ENCODE results near the gene IL1RAPL1. TPM values are rescaled to one million over a fixed set of nuclear protein-coding genes. Genes with fewer than 3 reads are reported as not detected.

The IL1RAPL1 gene
- polyA plus RNA-seq, 4 donors: 2.2 to 6.0 (median 2.4) TPM

- DNase-seq (ENCODE audit: low read depth in 4 of 4, low spot score in 3 of 4): no peak
These were observed 900.5 kb downstream of the IL1RAPL1 start for GRCh38 chrX:29487714-29488113.

- no peak for DNase-seq (ENCODE audit: low read depth in 4 of 4, low spot score in 3 of 4)
These were observed 901.7 kb downstream of the IL1RAPL1 start for GRCh38 chrX:29488919-29489318.

GRCh38 chrX:29490606-29491005 lies 903.4 kb downstream of the IL1RAPL1 start:
- DNase-seq (ENCODE audit: low read depth in 4 of 4, low spot score in 3 of 4): no peak

- no peak for DNase-seq (ENCODE audit: low read depth in 4 of 4, low spot score in 3 of 4)
These were observed 904.4 kb downstream of the IL1RAPL1 start for GRCh38 chrX:29491659-29492058.

GRCh38 chrX:29496636-29497180 lies 909.5 kb downstream of the IL1RAPL1 start:
- DNase-seq (ENCODE audit: low read depth in 4 of 4, low spot score in 3 of 4): no peak

GRCh38 chrX:29506729-29507128 lies 919.5 kb downstream of the IL1RAPL1 start:
- DNase-seq (ENCODE audit: low read depth in 4 of 4, low spot score in 3 of 4): no peak

- no peak for DNase-seq (ENCODE audit: low read depth in 4 of 4, low spot score in 3 of 4)
These were observed 930.9 kb downstream of the IL1RAPL1 start for GRCh38 chrX:29518100-29518499.

GRCh38 chrX:29528281-29528680 lies 941.0 kb downstream of the IL1RAPL1 start:
- no peak for DNase-seq (ENCODE audit: low read depth in 4 of 4, low spot score in 3 of 4)

GRCh38 chrX:29530501-29530900 lies 943.3 kb downstream of the IL1RAPL1 start:
- no peak for DNase-seq (ENCODE audit: low read depth in 4 of 4, low spot score in 3 of 4)

- no peak for DNase-seq (ENCODE audit: low read depth in 4 of 4, low spot score in 3 of 4)
These were observed 944.1 kb downstream of the IL1RAPL1 start for GRCh38 chrX:29531336-29531735.

GRCh38 chrX:29535212-29536162 lies 948.2 kb downstream of the IL1RAPL1 start:
- no peak for DNase-seq (ENCODE audit: low read depth in 4 of 4, low spot score in 3 of 4)

- DNase-seq (ENCODE audit: low read depth in 4 of 4, low spot score in 3 of 4): no peak
These were observed 953.8 kb downstream of the IL1RAPL1 start for GRCh38 chrX:29541038-29541437.

GRCh38 chrX:29542152-29542551 lies 954.9 kb downstream of the IL1RAPL1 start:
- DNase-seq (ENCODE audit: low read depth in 4 of 4, low spot score in 3 of 4): peak in 2 of 4 donors; percentile 12 to 29

GRCh38 chrX:29545878-29546277 lies 958.6 kb downstream of the IL1RAPL1 start:
- DNase-seq (ENCODE audit: low read depth in 4 of 4, low spot score in 3 of 4): no peak

- no peak for DNase-seq (ENCODE audit: low read depth in 4 of 4, low spot score in 3 of 4)
These were observed 960.6 kb downstream of the IL1RAPL1 start for GRCh38 chrX:29547877-29548276.

GRCh38 chrX:29553542-29553941 lies 966.3 kb downstream of the IL1RAPL1 start:
- no peak for DNase-seq (ENCODE audit: low read depth in 4 of 4, low spot score in 3 of 4)

GRCh38 chrX:29555465-29556091 lies 968.3 kb downstream of the IL1RAPL1 start:
- no peak for DNase-seq (ENCODE audit: low read depth in 4 of 4, low spot score in 3 of 4)

GRCh38 chrX:29560065-29560464 lies 972.8 kb downstream of the IL1RAPL1 start:
- DNase-seq (ENCODE audit: low read depth in 4 of 4, low spot score in 3 of 4): no peak

GRCh38 chrX:29561417-29561816 lies 974.2 kb downstream of the IL1RAPL1 start:
- DNase-seq (ENCODE audit: low read depth in 4 of 4, low spot score in 3 of 4): no peak

GRCh38 chrX:29580560-29580959 lies 993.3 kb downstream of the IL1RAPL1 start:
- no peak for DNase-seq (ENCODE audit: low read depth in 4 of 4, low spot score in 3 of 4)

- no peak for DNase-seq (ENCODE audit: low read depth in 4 of 4, low spot score in 3 of 4)
These were observed 994.0 kb downstream of the IL1RAPL1 start for GRCh38 chrX:29581223-29581622.

- no peak for DNase-seq (ENCODE audit: low read depth in 4 of 4, low spot score in 3 of 4)
These were observed 999.9 kb downstream of the IL1RAPL1 start for GRCh38 chrX:29587107-29587506.

Data from left renal pelvis (tissue), 4 donors.